ENCODE results near the gene NDUFS3. TPM values are rescaled to one million over a fixed set of nuclear protein-coding genes. Genes with fewer than 3 reads are reported as not detected.
A peak's percentile ranks its signal among the peaks of the same experiment; 100 is the strongest.

NDUFS3 gene
- total RNA-seq, 2 donors from 2014 or later, result 65.6 to 70.3 TPM

- DNase-seq (ENCODE audit: low spot score), result peak; percentile 88
Measured at GRCh38 chr11:47586098-47586855, 7.4 kb downstream of the NDUFS3 start, which contains the start of gene FAM180B. Gene FAM180B (plus strand): TSS chr11:47586678. CDS start chr11:47586769, 91 bp downstream.

GRCh38 chr11:47587039-47587716 is 8.3 kb downstream of the NDUFS3 start:
- DNase-seq (ENCODE audit: low spot score), result no peak
- intact Hi-C loops (cut with DNase I), result no loop called here

More at GRCh38 chr11:47586098-47586855, 7.4 kb downstream of the NDUFS3 start, which contains the start of gene FAM180B:
- intact Hi-C loops (cut with DNase I), result no loop called here

GRCh38 chr11:47587723-47588326 is 9.0 kb downstream of the NDUFS3 start:
- DNase-seq (ENCODE audit: low spot score), result peak; percentile 93
- intact Hi-C loops (cut with DNase I), result no loop called here

GRCh38 chr11:47589118-47589517 is 10.2 kb downstream of the NDUFS3 start:
- intact Hi-C loops (cut with DNase I), result no loop called here
- no peak for DNase-seq (ENCODE audit: low spot score)

GRCh38 chr11:47589584-47589976 is 10.7 kb downstream of the NDUFS3 start:
- intact Hi-C loops (cut with DNase I), result no loop called here
- DNase-seq (ENCODE audit: low spot score), result no peak

- intact Hi-C loops (cut with DNase I), result no loop called here
Measured at GRCh38 chr11:47589977-47590861, 11.3 kb downstream of the NDUFS3 start.

GRCh38 chr11:47591764-47592163 is 12.9 kb downstream of the NDUFS3 start:
- intact Hi-C loops (cut with DNase I), result no loop called here
- DNase-seq (ENCODE audit: low spot score), result no peak

More at GRCh38 chr11:47589977-47590861, 11.3 kb downstream of the NDUFS3 start:
- no peak for DNase-seq (ENCODE audit: low spot score)

GRCh38 chr11:47592251-47592650 is 13.4 kb downstream of the NDUFS3 start:
- DNase-seq (ENCODE audit: low spot score), result no peak
- intact Hi-C loops (cut with DNase I), result no loop called here

- no peak for DNase-seq (ENCODE audit: low spot score)
- intact Hi-C loops (cut with DNase I), result no loop called here
Measured at GRCh38 chr11:47592970-47593369, 14.1 kb downstream of the NDUFS3 start.

GRCh38 chr11:47593492-47593933 is 14.6 kb downstream of the NDUFS3 start:
- no peak for DNase-seq (ENCODE audit: low spot score)
- intact Hi-C loops (cut with DNase I), result no loop called here

- DNase-seq (ENCODE audit: low spot score), result no peak
Measured at GRCh38 chr11:47593934-47594855, 15.3 kb downstream of the NDUFS3 start, which contains the start of gene C1QTNF4. Gene C1QTNF4 (minus strand): TSS chr11:47594411. CDS start chr11:47590810, 3,601 bp downstream.

GRCh38 chr11:47595029-47595428 is 16.2 kb downstream of the NDUFS3 start:
- intact Hi-C loops (cut with DNase I), result no loop called here
- no peak for DNase-seq (ENCODE audit: low spot score)

More at GRCh38 chr11:47593934-47594855, 15.3 kb downstream of the NDUFS3 start, which contains the start of gene C1QTNF4:
- intact Hi-C loops (cut with DNase I), result no loop called here

GRCh38 chr11:47595967-47596366 is 17.1 kb downstream of the NDUFS3 start:
- DNase-seq (ENCODE audit: low spot score), result no peak
- intact Hi-C loops (cut with DNase I), result no loop called here

GRCh38 chr11:47599902-47600301 is 21.0 kb downstream of the NDUFS3 start:
- intact Hi-C loops (cut with DNase I), result no loop called here
- DNase-seq (ENCODE audit: low spot score), result no peak

GRCh38 chr11:47603295-47603694 is 24.4 kb downstream of the NDUFS3 start:
- intact Hi-C loops (cut with DNase I), result no loop called here
- DNase-seq (ENCODE audit: low spot score), result no peak

- no peak for DNase-seq (ENCODE audit: low spot score)
- intact Hi-C loops (cut with DNase I), result no loop called here
Measured at GRCh38 chr11:47605921-47606320, 27.0 kb downstream of the NDUFS3 start.

GRCh38 chr11:47606731-47607130 is 27.9 kb downstream of the NDUFS3 start:
- no peak for DNase-seq (ENCODE audit: low spot score)
- intact Hi-C loops (cut with DNase I), result no loop called here

GRCh38 chr11:47607380-47607779 is 28.5 kb downstream of the NDUFS3 start:
- intact Hi-C loops (cut with DNase I), result no loop called here
- DNase-seq (ENCODE audit: low spot score), result peak; percentile 87
